HepG2 (cell line): ENCODE measurements around the gene PSMB3. TPM values are rescaled to one million over a fixed set of nuclear protein-coding genes. Genes with fewer than 3 reads are reported as not detected.
A peak's percentile ranks its signal among the peaks of the same experiment; 100 is the strongest.

Source experiments
- HIVEP1 ChIP-seq: sonication (generic); formaldehyde crosslinking; IDR thresholded peaks from 2 replicates; pipeline ENCODE4 v1.4.0; 2020; ENCODE audit warnings: mild to moderate bottlenecking, missing genetic modification reagents
- KDM3A ChIP-seq: IDR thresholded peaks from 2 replicates; pipeline ENCODE4 v1.6.1; 2018; ENCODE audit warnings: low read depth, missing compliant biosample characterization
- MEIS2 ChIP-seq: sonication (generic); formaldehyde crosslinking; IDR thresholded peaks from 2 replicates; pipeline ENCODE4 v1.9.0; 2021; ENCODE audit warnings: mild to moderate bottlenecking, missing genetic modification reagents
- NFAT5 ChIP-seq: sonication (generic); formaldehyde crosslinking; IDR thresholded peaks from 2 replicates; pipeline ENCODE4 v1.4.0; 2020; ENCODE audit warnings: missing genetic modification reagents
- PHF8 ChIP-seq: sonication (generic); formaldehyde crosslinking; IDR thresholded peaks from 2 replicates; pipeline ENCODE4 v1.5.0; 2020; ENCODE audit warnings: missing genetic modification reagents
- TBL1XR1 ChIP-seq: fragments of 150-350 bp; IDR thresholded peaks from 2 replicates; pipeline ENCODE4 v1.6.1; 2014; ENCODE audit warnings: borderline replicate concordance, low read length; ENCODE audit not compliant: partially characterized antibody
- TFDP2 ChIP-seq: sonication (generic); formaldehyde crosslinking; IDR thresholded peaks from 2 replicates; pipeline ENCODE4 v1.4.0; 2020; ENCODE audit warnings: missing genetic modification reagents
- THYN1 ChIP-seq: sonication (generic); formaldehyde crosslinking; IDR thresholded peaks from 2 replicates; pipeline ENCODE4 v1.8.1; 2023; ENCODE audit warnings: low read depth, mild to moderate bottlenecking, moderate library complexity, missing genetic modification reagents, borderline replicate concordance
- XRCC5 ChIP-seq: fragments of 200-400 bp; formaldehyde crosslinking; optimal IDR thresholded peaks from 2 replicates; pipeline ENCODE3; 2017; ENCODE audit warnings: mild to moderate bottlenecking, low read length
- ZNF703 ChIP-seq: sonication (generic); formaldehyde crosslinking; IDR thresholded peaks from 2 replicates; pipeline ENCODE4 v1.5.1; 2020; ENCODE audit warnings: missing genetic modification reagents, mild to moderate bottlenecking, moderate library complexity, borderline replicate concordance
- ZNF766 ChIP-seq: sonication (generic); formaldehyde crosslinking; IDR thresholded peaks from 2 replicates; pipeline ENCODE4 v1.5.0; 2020; ENCODE audit warnings: missing genetic modification reagents, borderline replicate concordance
- polyA plus RNA-seq, 8 experiments: library from polyadenylated mRNA; depleted of rRNA in 3 of 8; stranded (reverse) in 7 of 8; unstranded in 1 of 8; fragments of >200 nt; fragmentation: Illumina TruSeq in 4 of 8; extraction: Trizol in 4 of 8; gene quantifications; 2 replicates each; pipeline versions ENCODE4 v1.2.1 to v1.2.3, GENCODE V29; 2011 to 2016; ENCODE audit warnings: low read depth in 4 of 8, missing spikeins in 1 of 8, mixed read lengths in 1 of 8; ENCODE audit not compliant: insufficient read depth in 1 of 8
- total RNA-seq, 5 experiments: library from RNA; depleted of rRNA; stranded (reverse); fragments of >200 nt; fragmentation: Illumina TruSeq; extraction: Trizol; gene quantifications; 2 replicates each; pipeline ENCODE4 v1.2.3, GENCODE V29; 2016; ENCODE audit warnings: low read depth in 1 of 5
- TF ChIP-seq, protein P1 (sequence below): sonication (generic); formaldehyde crosslinking; conservative IDR thresholded peaks from 2 replicates; pipeline ENCODE4 v1.4.0; 2020; ENCODE audit warnings: mild to moderate bottlenecking, missing genetic modification reagents, moderate library complexity
- TF ChIP-seq, protein P2 (sequence below): sonication (generic); formaldehyde crosslinking; IDR thresholded peaks from 2 replicates; pipeline ENCODE4 v1.8.0; 2022; ENCODE audit warnings: missing genetic modification reagents, mild to moderate bottlenecking, inconsistent platforms, borderline replicate concordance
- TF ChIP-seq, protein P3 (sequence below), 2 experiments: sonication (generic) in 1 of 2; formaldehyde crosslinking in 1 of 2; IDR thresholded peaks; 2 replicates each; pipeline versions ENCODE4 v1.5.1 to v1.6.1; 2011 to 2020; ENCODE audit warnings: borderline replicate concordance in 1 of 2, low read depth in 1 of 2, low read length in 1 of 2, mild to moderate bottlenecking in 1 of 2, missing genetic modification reagents in 1 of 2, moderate library complexity in 1 of 2

PSMB3 gene
- total and polyA plus RNA-seq, 2 of the 13 experiments (the other 11 are each of a cell fraction or from before 2014, with no cell fraction given) = 366 to 517 TPM

GRCh38 chr17:38746849-38747462 lies 5.6 kb upstream of the PSMB3 start (continued):
- TF ChIP-seq NFAT5 = no peak
- 0 out of 2 replicates have a peak, but pooled peaks have one; percentile 11 for TF ChIP-seq MEIS2 (CRISPR knock-in tag)
- TF ChIP-seq XRCC5 = peak; percentile 7
- TF ChIP-seq KDM3A (CRISPR knock-in tag) = 0 out of 2 replicates have a peak, but pooled peaks have one; percentile 2
- TF ChIP-seq, protein P1, sequence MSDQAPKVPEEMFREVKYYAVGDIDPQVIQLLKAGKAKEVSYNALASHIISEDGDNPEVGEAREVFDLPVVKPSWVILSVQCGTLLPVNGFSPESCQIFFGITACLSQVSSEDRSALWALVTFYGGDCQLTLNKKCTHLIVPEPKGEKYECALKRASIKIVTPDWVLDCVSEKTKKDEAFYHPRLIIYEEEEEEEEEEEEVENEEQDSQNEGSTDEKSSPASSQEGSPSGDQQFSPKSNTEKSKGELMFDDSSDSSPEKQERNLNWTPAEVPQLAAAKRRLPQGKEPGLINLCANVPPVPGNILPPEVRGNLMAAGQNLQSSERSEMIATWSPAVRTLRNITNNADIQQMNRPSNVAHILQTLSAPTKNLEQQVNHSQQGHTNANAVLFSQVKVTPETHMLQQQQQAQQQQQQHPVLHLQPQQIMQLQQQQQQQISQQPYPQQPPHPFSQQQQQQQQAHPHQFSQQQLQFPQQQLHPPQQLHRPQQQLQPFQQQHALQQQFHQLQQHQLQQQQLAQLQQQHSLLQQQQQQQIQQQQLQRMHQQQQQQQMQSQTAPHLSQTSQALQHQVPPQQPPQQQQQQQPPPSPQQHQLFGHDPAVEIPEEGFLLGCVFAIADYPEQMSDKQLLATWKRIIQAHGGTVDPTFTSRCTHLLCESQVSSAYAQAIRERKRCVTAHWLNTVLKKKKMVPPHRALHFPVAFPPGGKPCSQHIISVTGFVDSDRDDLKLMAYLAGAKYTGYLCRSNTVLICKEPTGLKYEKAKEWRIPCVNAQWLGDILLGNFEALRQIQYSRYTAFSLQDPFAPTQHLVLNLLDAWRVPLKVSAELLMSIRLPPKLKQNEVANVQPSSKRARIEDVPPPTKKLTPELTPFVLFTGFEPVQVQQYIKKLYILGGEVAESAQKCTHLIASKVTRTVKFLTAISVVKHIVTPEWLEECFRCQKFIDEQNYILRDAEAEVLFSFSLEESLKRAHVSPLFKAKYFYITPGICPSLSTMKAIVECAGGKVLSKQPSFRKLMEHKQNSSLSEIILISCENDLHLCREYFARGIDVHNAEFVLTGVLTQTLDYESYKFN (CRISPR knock-in tag) = no peak
- no peak for TF ChIP-seq HIVEP1 (CRISPR knock-in tag)
- TF ChIP-seq TBL1XR1 = no peak
- TF ChIP-seq ZNF766 (CRISPR knock-in tag) = 0 out of 2 replicates have a peak, but pooled peaks have one; percentile 10
- no peak for TF ChIP-seq THYN1 (CRISPR knock-in tag)
- TF ChIP-seq, protein P2, sequence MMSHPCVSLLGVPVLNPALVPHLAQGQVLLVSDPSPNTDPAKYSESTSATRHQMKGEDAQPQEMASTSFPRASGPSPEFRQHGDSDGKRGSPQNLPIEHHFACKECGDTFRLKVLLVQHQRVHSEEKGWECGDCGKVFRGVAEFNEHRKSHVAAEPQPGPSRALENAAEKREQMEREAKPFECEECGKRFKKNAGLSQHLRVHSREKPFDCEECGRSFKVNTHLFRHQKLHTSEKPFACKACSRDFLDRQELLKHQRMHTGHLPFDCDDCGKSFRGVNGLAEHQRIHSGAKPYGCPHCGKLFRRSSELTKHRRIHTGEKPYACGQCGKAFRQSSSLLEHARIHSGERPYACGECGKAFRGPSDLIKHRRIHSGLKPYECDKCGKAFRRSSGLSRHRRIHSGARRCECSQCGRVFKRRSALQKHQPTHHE = no peak
- TF ChIP-seq PHF8 (CRISPR knock-in tag) = 0 out of 2 replicates have a peak, but pooled peaks have one; percentile 7
- TF ChIP-seq TFDP2 (CRISPR knock-in tag) = no peak; the same call in 1 of the 2 replicates
- TF ChIP-seq, protein P3, sequence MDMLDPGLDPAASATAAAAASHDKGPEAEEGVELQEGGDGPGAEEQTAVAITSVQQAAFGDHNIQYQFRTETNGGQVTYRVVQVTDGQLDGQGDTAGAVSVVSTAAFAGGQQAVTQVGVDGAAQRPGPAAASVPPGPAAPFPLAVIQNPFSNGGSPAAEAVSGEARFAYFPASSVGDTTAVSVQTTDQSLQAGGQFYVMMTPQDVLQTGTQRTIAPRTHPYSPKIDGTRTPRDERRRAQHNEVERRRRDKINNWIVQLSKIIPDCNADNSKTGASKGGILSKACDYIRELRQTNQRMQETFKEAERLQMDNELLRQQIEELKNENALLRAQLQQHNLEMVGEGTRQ (IDR thresholded peaks at IDR 0.05; ENCODE audit: low read depth, low read length) = no peak
- TF ChIP-seq, protein P3 (CRISPR knock-in tag; IDR thresholded peaks at IDR 0.05; ENCODE audit: borderline replicate concordance) = no peak
- TF ChIP-seq ZNF703 (CRISPR knock-in tag) = no peak
- TF ChIP-seq, all 625 proteins: peak for 24
